ENCODE data around the gene UQCRFS1. TPM values are rescaled to one million over a fixed set of nuclear protein-coding genes. Genes with fewer than 3 reads are reported as not detected.

Gene UQCRFS1
- total and polyA plus RNA-seq, 3 donors from 2014 or later, result 35.9 to 64.2 (median 37.4) TPM

DNA sequence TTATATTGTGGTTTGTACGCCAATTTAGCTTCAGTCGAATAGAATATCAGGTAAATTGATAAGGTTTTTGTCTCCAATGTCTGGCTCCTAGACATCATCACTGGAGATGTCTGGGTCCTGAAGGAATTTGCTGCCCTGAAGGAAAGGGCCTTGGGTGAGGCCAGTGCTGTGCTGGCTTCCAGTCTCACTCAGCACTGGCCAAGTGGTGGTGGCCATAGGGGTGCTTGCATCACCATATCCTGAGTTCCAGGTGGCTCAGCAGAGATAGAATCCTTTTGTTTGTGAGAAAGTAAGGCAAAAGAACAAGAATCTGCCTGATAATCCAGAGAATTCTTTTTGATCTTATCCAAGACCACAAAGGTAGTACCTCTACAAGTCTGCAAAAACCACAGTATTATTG is 39.1 kb downstream of the UQCRFS1 start:
- no peaks in the 10 kb centered on the region for H3K4me1 ChIP-seq
- H3K27ac ChIP-seq, result no peak overlapping the region
- no peaks in the 10 kb centered on the region for H3K27me3 ChIP-seq
- DNase-seq, result no peak
- WGBS, 2 donors, result 45 to 78% methylated on average over 2 of the region's 2 CpGs
- no peak for TF ChIP-seq POLR2A (IDR thresholded peaks at IDR 0.05)
- TF ChIP-seq, protein P1, sequence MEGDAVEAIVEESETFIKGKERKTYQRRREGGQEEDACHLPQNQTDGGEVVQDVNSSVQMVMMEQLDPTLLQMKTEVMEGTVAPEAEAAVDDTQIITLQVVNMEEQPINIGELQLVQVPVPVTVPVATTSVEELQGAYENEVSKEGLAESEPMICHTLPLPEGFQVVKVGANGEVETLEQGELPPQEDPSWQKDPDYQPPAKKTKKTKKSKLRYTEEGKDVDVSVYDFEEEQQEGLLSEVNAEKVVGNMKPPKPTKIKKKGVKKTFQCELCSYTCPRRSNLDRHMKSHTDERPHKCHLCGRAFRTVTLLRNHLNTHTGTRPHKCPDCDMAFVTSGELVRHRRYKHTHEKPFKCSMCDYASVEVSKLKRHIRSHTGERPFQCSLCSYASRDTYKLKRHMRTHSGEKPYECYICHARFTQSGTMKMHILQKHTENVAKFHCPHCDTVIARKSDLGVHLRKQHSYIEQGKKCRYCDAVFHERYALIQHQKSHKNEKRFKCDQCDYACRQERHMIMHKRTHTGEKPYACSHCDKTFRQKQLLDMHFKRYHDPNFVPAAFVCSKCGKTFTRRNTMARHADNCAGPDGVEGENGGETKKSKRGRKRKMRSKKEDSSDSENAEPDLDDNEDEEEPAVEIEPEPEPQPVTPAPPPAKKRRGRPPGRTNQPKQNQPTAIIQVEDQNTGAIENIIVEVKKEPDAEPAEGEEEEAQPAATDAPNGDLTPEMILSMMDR (IDR thresholded peaks at IDR 0.05), result no peak
- H3K9me3 ChIP-seq, result no peaks in the 10 kb centered on the region
- no peaks in the 10 kb centered on the region for H3K36me3 ChIP-seq (ENCODE audit: low read depth, missing control alignments)
- no peak overlapping the region for H3K4me3 ChIP-seq
- intact Hi-C loops (cut with DNase I; ENCODE audit: low total_unique reads), result no loop called here

DNA sequence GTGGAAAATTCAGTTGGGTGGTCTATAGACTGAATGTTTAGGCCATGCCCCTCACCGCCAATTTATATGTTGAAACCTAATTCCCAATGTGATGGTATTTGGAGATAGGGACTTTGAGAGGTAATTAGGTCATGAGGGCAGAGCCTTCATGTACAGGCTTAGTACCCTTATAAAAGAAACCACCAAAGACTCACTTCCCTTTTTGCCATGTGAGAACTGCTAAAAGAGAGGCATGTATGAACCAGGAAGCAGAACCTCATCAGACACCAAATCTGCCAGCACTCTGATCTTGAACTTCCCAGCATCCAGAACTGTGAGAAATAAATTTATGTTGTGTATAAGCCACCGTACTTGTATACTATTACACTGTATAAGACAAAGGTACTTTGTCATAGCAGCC is 40.6 kb downstream of the UQCRFS1 start:
- Histone ChIP-seq H3K27ac (no peak overlapping the region), H3K9me3 (no peaks in the 10 kb centered on the region), H3K36me3 (ENCODE audit: low read depth, missing control alignments) (no peaks in the 10 kb centered on the region), H3K4me3 (no peak overlapping the region), H3K27me3 (no peaks in the 10 kb centered on the region), H3K4me1 (no peaks in the 10 kb centered on the region)
- WGBS, 2 donors, result 84 to 92% methylated on average over 2 of the region's 2 CpGs
- intact Hi-C loops (cut with DNase I; ENCODE audit: low total_unique reads), result no loop called here
- no peak for DNase-seq
- no peak for TF ChIP-seq POLR2A (IDR thresholded peaks at IDR 0.05)
- TF ChIP-seq, protein P1 (IDR thresholded peaks at IDR 0.05), result no peak

GRCh38 chr19:29171525-29171924 is 41.4 kb downstream of the UQCRFS1 start:
- Histone ChIP-seq H3K36me3 (ENCODE audit: low read depth, missing control alignments) (no peaks in the 10 kb centered on the region), H3K4me3 (no peak overlapping the region), H3K9me3 (no peaks in the 10 kb centered on the region), H3K27me3 (no peaks in the 10 kb centered on the region), H3K27ac (no peak overlapping the region), H3K4me1 (no peaks in the 10 kb centered on the region)
- no peak for DNase-seq
- TF ChIP-seq, protein P1 (IDR thresholded peaks at IDR 0.05), result no peak
- TF ChIP-seq POLR2A (IDR thresholded peaks at IDR 0.05), result no peak
- intact Hi-C loops (cut with DNase I; ENCODE audit: low total_unique reads), result no loop called here
- WGBS, 2 donors, result 85 to 87% methylated on average over 2 of the region's 2 CpGs

- 67 to 76% methylated on average over 1 of the region's 1 CpG for WGBS, 2 donors
- no peaks in the 10 kb centered on the region for H3K36me3 ChIP-seq (ENCODE audit: low read depth, missing control alignments)
- TF ChIP-seq POLR2A (IDR thresholded peaks at IDR 0.05), result no peak
- TF ChIP-seq, protein P1 (IDR thresholded peaks at IDR 0.05), result no peak
- no peak overlapping the region for H3K4me3 ChIP-seq
- no peaks in the 10 kb centered on the region for H3K9me3 ChIP-seq
- no peak for DNase-seq
- no peaks in the 10 kb centered on the region for H3K27me3 ChIP-seq
- no peaks in the 10 kb centered on the region for H3K4me1 ChIP-seq
- H3K27ac ChIP-seq, result no peak overlapping the region
- intact Hi-C loops (cut with DNase I; ENCODE audit: low total_unique reads), result no loop called here
Observed at GRCh38 chr19:29170554-29170953, 42.4 kb downstream of the UQCRFS1 start.

DNA sequence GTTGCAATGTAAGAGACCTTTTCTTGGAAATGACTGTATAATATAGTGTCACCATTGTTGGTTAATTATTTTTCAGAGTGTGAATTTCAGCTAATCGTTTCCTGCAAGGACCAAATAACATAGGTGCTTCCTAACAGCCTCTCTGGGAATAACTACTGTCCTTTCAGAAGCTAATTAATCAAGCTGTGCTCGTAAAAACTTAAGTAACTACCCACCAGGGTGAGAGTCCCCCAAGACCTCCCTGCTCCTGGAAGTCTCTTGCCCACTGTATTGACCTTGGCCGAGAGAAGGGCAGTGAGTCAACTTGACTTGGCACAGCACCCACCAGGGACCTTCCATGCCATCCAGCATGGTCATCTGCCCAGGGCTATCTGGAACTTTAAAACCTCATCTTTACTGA is 50.3 kb downstream of the UQCRFS1 start:
- H3K4me3 ChIP-seq, result no peak overlapping the region
- TF ChIP-seq, protein P1 (IDR thresholded peaks at IDR 0.05), result no peak
- TF ChIP-seq POLR2A (IDR thresholded peaks at IDR 0.05), result no peak
- no peaks in the 10 kb centered on the region for H3K27me3 ChIP-seq
- no peak for DNase-seq
- H3K9me3 ChIP-seq, result no peaks in the 10 kb centered on the region
- intact Hi-C loops (cut with DNase I; ENCODE audit: low total_unique reads), result no loop called here
- H3K36me3 ChIP-seq (ENCODE audit: low read depth, missing control alignments), result no peaks in the 10 kb centered on the region
- WGBS, 2 donors, result 25 to 39% methylated on average over 3 of the region's 3 CpGs
- peaks cover 10% of the 10 kb centered on the region for H3K4me1 ChIP-seq
- H3K27ac ChIP-seq, result no peak overlapping the region
